ENCODE measurements around the gene LUC7L3.

The LUC7L3 gene

GRCh38 chr17:50749245-50749644 lies 29.8 kb downstream of the LUC7L3 start:
- H3K27me3 ChIP-seq (ENCODE audit: insufficient read depth, low read depth, severe bottlenecking): no peaks in the 10 kb centered on the region
- DNase-seq: no peak
- H3K9me3 ChIP-seq (ENCODE audit: severe bottlenecking): no peaks in the 10 kb centered on the region
- H3K4me3 ChIP-seq (ENCODE audit: low read depth, low read length): no peak overlapping the region
- no peak for TF ChIP-seq CTCF (IDR thresholded peaks at IDR 0.05; ENCODE audit: low read depth, low read length)
- peaks cover 99% of the 10 kb centered on the region for H3K36me3 ChIP-seq
- H3K27ac ChIP-seq: no peak overlapping the region

GRCh38 chr17:50754521-50754920 lies 35.1 kb downstream of the LUC7L3 start:
- DNase-seq: no peak
- Histone ChIP-seq H3K27me3 (ENCODE audit: insufficient read depth, low read depth, severe bottlenecking) (no peaks in the 10 kb centered on the region), H3K4me3 (ENCODE audit: low read depth, low read length) (no peak overlapping the region), H3K27ac (no peak overlapping the region), H3K36me3 (peaks cover 58% of the 10 kb centered on the region), H3K9me3 (ENCODE audit: severe bottlenecking) (no peaks in the 10 kb centered on the region)
- no peak for TF ChIP-seq CTCF (IDR thresholded peaks at IDR 0.05; ENCODE audit: low read depth, low read length)

GRCh38 chr17:50758524-50758923 lies 39.1 kb downstream of the LUC7L3 start:
- H3K27ac ChIP-seq: no peak overlapping the region
- no peak for DNase-seq
- H3K27me3 ChIP-seq (ENCODE audit: insufficient read depth, low read depth, severe bottlenecking): no peaks in the 10 kb centered on the region
- no peak overlapping the region for H3K4me3 ChIP-seq (ENCODE audit: low read depth, low read length)
- peaks cover 18% of the 10 kb centered on the region for H3K36me3 ChIP-seq
- no peaks in the 10 kb centered on the region for H3K9me3 ChIP-seq (ENCODE audit: severe bottlenecking)
- no peak for TF ChIP-seq CTCF (IDR thresholded peaks at IDR 0.05; ENCODE audit: low read depth, low read length)

GRCh38 chr17:50758989-50759544 lies 39.7 kb downstream of the LUC7L3 start:
- Histone ChIP-seq H3K4me3 (ENCODE audit: low read depth, low read length) (no peak overlapping the region), H3K36me3 (peaks cover 13% of the 10 kb centered on the region), H3K27me3 (ENCODE audit: insufficient read depth, low read depth, severe bottlenecking) (no peaks in the 10 kb centered on the region), H3K27ac (no peak overlapping the region), H3K9me3 (ENCODE audit: severe bottlenecking) (no peaks in the 10 kb centered on the region)
- DNase-seq: no peak
- TF ChIP-seq CTCF (IDR thresholded peaks at IDR 0.05; ENCODE audit: low read depth, low read length): no peak

GRCh38 chr17:50762177-50762576 lies 42.8 kb downstream of the LUC7L3 start:
- no peak for TF ChIP-seq CTCF (IDR thresholded peaks at IDR 0.05; ENCODE audit: low read depth, low read length)
- Histone ChIP-seq H3K27ac (no peak overlapping the region), H3K4me3 (ENCODE audit: low read depth, low read length) (no peak overlapping the region), H3K27me3 (ENCODE audit: insufficient read depth, low read depth, severe bottlenecking) (no peaks in the 10 kb centered on the region), H3K36me3 (no peaks in the 10 kb centered on the region), H3K9me3 (ENCODE audit: severe bottlenecking) (no peaks in the 10 kb centered on the region)
- no peak for DNase-seq
